ENCODE data around the gene BANK1. TPM values are rescaled to one million over a fixed set of nuclear protein-coding genes. Genes with fewer than 3 reads are reported as not detected.

Gene BANK1
- total and polyA plus RNA-seq, 2 donors (not counting 1 experiment from before 2014, with no cell fraction given), result 353 to 354 TPM

DNA sequence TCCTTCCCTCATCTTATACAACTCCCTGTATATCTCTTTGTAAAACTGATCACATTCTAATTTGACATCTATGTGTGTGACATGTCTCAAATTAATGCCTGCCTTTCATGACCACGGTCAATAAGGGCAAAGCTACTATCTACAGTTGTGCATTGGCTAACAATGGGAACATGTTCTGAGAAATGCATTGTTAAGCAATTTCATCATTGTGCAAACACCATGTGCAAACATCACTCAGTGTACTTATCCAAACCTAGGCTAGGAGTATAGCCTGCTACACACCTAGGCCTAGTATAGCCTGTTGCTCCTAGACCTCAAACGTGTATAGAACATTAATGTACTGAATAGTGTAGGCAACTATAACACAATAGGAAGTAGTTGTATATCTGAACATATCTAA lies 95.0 kb downstream of the BANK1 start:
- peak overlapping the region; percentile 32 for H3K27ac Mint-ChIP-seq
- Histone ChIP-seq H3K4me1 (ENCODE audit: control insufficient read depth in 2 of 2, insufficient read depth in 2 of 2, low read length in 2 of 2) (no peaks in the 10 kb centered on the region), H3K36me3 (replicated peaks in 1 of 2; ENCODE audit: control extremely low read depth in 1 of 2, control insufficient read depth in 1 of 2, extremely low read depth in 1 of 2, insufficient read depth in 2 of 2, low read length in 1 of 2) (peaks cover 32 to 79% of the 10 kb centered on the region in 2 experiments), H3K4me3 (ENCODE audit: control extremely low read depth in 1 of 5, extremely low read depth in 1 of 5, insufficient read depth in 1 of 5, low read depth in 2 of 5, low read length in 4 of 5) (no peak overlapping the region), H2AFZ (ENCODE audit: insufficient read depth, low read depth, low read length, poor library complexity, severe bottlenecking) (no peak overlapping the region), H4K20me1 (ENCODE audit: control insufficient read depth, insufficient read depth, low read length, poor library complexity, severe bottlenecking) (no peaks in the 10 kb centered on the region), H3K27ac (ENCODE audit: low read length in 2 of 2) (peak overlapping the region in 1 of 2 donors; percentile 0), H3K9me3 (ENCODE audit: control extremely low read depth in 1 of 3, control insufficient read depth in 2 of 3, insufficient read depth in 1 of 3, low read length in 2 of 3) (peaks cover 7 to 16% (median 11%) of the 10 kb centered on the region in 3 donors), H3K4me2 (replicated peaks; ENCODE audit: low read depth, low read length, poor library complexity, severe bottlenecking) (no peak overlapping the region), H3K79me2 (ENCODE audit: control insufficient read depth, insufficient read depth, low read length) (peaks cover 56% of the 10 kb centered on the region), H3K27me3 (replicated peaks in 1 of 4; ENCODE audit: control extremely low read depth in 1 of 4, control insufficient read depth in 3 of 4, insufficient read depth in 4 of 4, low read length in 3 of 4) (no peaks in the 10 kb centered on the region), H3K9ac (ENCODE audit: low read length) (no peak overlapping the region)
- no peaks in the 10 kb centered on the region for H3K27me3 Mint-ChIP-seq
- ATAC-seq (ENCODE audit: low read depth) (no peak), DNase-seq (no peak)
- no peak for TF ChIP-seq EZH2 (IDR thresholded peaks at IDR 0.05; ENCODE audit: borderline replicate concordance, insufficient read depth, low read depth, low read length, poor library complexity, severe bottlenecking)
- TF ChIP-seq, protein P1, sequence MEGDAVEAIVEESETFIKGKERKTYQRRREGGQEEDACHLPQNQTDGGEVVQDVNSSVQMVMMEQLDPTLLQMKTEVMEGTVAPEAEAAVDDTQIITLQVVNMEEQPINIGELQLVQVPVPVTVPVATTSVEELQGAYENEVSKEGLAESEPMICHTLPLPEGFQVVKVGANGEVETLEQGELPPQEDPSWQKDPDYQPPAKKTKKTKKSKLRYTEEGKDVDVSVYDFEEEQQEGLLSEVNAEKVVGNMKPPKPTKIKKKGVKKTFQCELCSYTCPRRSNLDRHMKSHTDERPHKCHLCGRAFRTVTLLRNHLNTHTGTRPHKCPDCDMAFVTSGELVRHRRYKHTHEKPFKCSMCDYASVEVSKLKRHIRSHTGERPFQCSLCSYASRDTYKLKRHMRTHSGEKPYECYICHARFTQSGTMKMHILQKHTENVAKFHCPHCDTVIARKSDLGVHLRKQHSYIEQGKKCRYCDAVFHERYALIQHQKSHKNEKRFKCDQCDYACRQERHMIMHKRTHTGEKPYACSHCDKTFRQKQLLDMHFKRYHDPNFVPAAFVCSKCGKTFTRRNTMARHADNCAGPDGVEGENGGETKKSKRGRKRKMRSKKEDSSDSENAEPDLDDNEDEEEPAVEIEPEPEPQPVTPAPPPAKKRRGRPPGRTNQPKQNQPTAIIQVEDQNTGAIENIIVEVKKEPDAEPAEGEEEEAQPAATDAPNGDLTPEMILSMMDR (IDR thresholded peaks at IDR 0.05), result no peak
- H3K9me3 Mint-ChIP-seq (ENCODE audit: insufficient read depth), result peaks cover 22% of the 10 kb centered on the region
- no CpG with 5 or more reads among the region's 2 CpGs for WGBS (ENCODE audit: insufficient coverage)
- intact Hi-C loops (cut with micrococcal nuclease), result loop anchor here (2.0 kb wide), 1 partner anchor 15 kb away; no protein-coding TSS in a partner anchor
- ChIA-PET CTCF (no interaction called here), POLR2A (no interaction called here)
- H3K4me1 Mint-ChIP-seq, result peaks cover 21% of the 10 kb centered on the region
- H3K4me3 Mint-ChIP-seq, result no peak overlapping the region

DNA sequence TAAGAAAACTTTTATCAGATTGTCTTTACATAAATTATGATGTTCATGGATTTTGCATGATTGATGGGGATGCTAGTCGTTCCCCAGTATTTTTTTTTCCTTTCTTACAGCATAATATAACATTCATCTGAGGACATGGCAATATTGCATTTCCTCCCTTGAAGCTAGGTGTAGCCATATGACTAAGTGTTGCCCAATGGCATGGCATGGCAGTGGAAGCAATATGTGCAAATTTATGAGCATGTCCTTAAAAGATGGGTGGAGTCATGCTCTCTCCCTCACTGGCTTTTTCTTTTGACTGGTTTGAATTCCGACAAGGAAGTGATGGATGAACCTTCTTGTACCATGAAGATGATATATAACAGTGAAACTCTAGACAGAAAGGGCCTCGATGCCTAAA lies 96.3 kb downstream of the BANK1 start:
- Histone ChIP-seq H2AFZ (ENCODE audit: insufficient read depth, low read depth, low read length, poor library complexity, severe bottlenecking) (no peak overlapping the region), H3K27me3 (replicated peaks in 1 of 4; ENCODE audit: control extremely low read depth in 1 of 4, control insufficient read depth in 3 of 4, insufficient read depth in 4 of 4, low read length in 3 of 4) (no peaks in the 10 kb centered on the region), H3K36me3 (replicated peaks in 1 of 2; ENCODE audit: control extremely low read depth in 1 of 2, control insufficient read depth in 1 of 2, extremely low read depth in 1 of 2, insufficient read depth in 2 of 2, low read length in 1 of 2) (peaks cover 34 to 89% of the 10 kb centered on the region in 2 experiments), H3K4me2 (replicated peaks; ENCODE audit: low read depth, low read length, poor library complexity, severe bottlenecking) (no peak overlapping the region), H3K9ac (ENCODE audit: low read length) (no peak overlapping the region), H4K20me1 (ENCODE audit: control insufficient read depth, insufficient read depth, low read length, poor library complexity, severe bottlenecking) (no peaks in the 10 kb centered on the region), H3K9me3 (ENCODE audit: control extremely low read depth in 1 of 3, control insufficient read depth in 2 of 3, insufficient read depth in 1 of 3, low read length in 2 of 3) (peaks cover 11 to 23% (median 17%) of the 10 kb centered on the region in 3 donors), H3K4me1 (ENCODE audit: control insufficient read depth in 2 of 2, insufficient read depth in 2 of 2, low read length in 2 of 2) (no peaks in the 10 kb centered on the region), H3K79me2 (ENCODE audit: control insufficient read depth, insufficient read depth, low read length) (peaks cover 64% of the 10 kb centered on the region), H3K27ac (ENCODE audit: low read length in 2 of 2) (no peak overlapping the region), H3K4me3 (ENCODE audit: control extremely low read depth in 1 of 5, extremely low read depth in 1 of 5, insufficient read depth in 1 of 5, low read depth in 2 of 5, low read length in 4 of 5) (no peak overlapping the region)
- Mint-ChIP-seq H3K4me3 (no peak overlapping the region), H3K4me1 (peaks cover 23% of the 10 kb centered on the region), H3K27ac (no peak overlapping the region), H3K27me3 (no peaks in the 10 kb centered on the region), H3K9me3 (ENCODE audit: insufficient read depth) (peaks cover 22% of the 10 kb centered on the region)
- no peak for DNase-seq
- no peak for TF ChIP-seq EZH2 (IDR thresholded peaks at IDR 0.05; ENCODE audit: borderline replicate concordance, insufficient read depth, low read depth, low read length, poor library complexity, severe bottlenecking)
- TF ChIP-seq, protein P1 (IDR thresholded peaks at IDR 0.05), result no peak
- intact Hi-C loops (cut with micrococcal nuclease), result no loop called here
- CTCF ChIA-PET, result no interaction called here
- WGBS (ENCODE audit: insufficient coverage), result no CpG with 5 or more reads among the region's 3 CpGs
- POLR2A ChIA-PET, result no interaction called here
- no peak for ATAC-seq (ENCODE audit: low read depth)

Data from B cell (primary cell).